ENCODE results near the gene CLTB. TPM values are rescaled to one million over a fixed set of nuclear protein-coding genes. Genes with fewer than 3 reads are reported as not detected.

CLTB gene
- polyA plus RNA-seq, 1 donor: 137 TPM

DNA sequence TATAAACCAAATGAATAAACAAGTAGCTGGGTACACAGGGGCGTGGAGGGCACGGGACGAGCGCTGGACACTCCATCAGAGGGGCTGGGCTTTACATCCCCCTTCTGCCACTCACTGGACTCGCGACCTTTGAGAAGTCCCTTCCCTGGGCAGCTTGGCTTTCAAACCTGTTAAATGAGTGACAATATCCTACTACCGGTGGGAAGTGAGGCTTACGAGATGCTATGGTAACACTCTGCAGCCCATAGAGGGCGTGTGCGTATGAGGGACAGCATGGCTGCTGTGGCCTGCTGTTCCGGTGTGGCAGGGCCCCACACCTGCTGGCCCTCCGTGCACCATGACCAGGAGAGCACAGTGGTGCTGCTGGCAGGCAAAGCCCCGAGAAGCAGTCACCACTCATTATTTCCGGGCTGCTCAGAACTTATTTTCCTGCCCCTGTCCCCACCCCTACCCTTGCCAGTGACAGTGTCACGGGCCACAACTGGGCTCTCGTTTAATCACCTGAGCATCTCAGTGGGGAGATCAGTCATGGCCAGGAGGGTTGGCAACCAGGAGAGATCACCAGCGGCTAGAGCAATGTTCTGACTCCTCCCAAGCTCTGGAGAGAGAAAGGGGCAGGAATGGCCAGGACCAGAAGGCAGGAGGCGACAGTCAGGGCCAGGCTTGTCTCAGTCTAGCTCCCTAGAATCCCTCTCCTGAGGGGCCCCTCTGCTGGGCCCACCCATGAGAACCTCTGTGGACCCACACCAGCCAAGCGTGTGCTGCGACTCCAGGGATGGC is 10.5 kb downstream of the CLTB start:
- no peaks in the 10 kb centered on the region for H3K9me3 ChIP-seq (ENCODE audit: control insufficient read depth, low read depth, low read length)
- no CpG with 5 or more reads among the region's 20 CpGs for WGBS (ENCODE audit: insufficient coverage, low lambda C conversion rate)
- no peaks in the 10 kb centered on the region for H3K27me3 ChIP-seq (ENCODE audit: control insufficient read depth, insufficient read depth, low read length)
- H3K36me3 ChIP-seq (ENCODE audit: control insufficient read depth, insufficient read depth, low read length): peaks cover 44% of the 10 kb centered on the region
- H3K4me3 ChIP-seq (ENCODE audit: low read length): no peak overlapping the region
- H3K27ac ChIP-seq (ENCODE audit: low read length): no peak overlapping the region
- peak in 1 of 2 donors; percentile 50 for DNase-seq
- peaks cover 40% of the 10 kb centered on the region for H3K4me1 ChIP-seq (ENCODE audit: control insufficient read depth, insufficient read depth, low read length)

DNA sequence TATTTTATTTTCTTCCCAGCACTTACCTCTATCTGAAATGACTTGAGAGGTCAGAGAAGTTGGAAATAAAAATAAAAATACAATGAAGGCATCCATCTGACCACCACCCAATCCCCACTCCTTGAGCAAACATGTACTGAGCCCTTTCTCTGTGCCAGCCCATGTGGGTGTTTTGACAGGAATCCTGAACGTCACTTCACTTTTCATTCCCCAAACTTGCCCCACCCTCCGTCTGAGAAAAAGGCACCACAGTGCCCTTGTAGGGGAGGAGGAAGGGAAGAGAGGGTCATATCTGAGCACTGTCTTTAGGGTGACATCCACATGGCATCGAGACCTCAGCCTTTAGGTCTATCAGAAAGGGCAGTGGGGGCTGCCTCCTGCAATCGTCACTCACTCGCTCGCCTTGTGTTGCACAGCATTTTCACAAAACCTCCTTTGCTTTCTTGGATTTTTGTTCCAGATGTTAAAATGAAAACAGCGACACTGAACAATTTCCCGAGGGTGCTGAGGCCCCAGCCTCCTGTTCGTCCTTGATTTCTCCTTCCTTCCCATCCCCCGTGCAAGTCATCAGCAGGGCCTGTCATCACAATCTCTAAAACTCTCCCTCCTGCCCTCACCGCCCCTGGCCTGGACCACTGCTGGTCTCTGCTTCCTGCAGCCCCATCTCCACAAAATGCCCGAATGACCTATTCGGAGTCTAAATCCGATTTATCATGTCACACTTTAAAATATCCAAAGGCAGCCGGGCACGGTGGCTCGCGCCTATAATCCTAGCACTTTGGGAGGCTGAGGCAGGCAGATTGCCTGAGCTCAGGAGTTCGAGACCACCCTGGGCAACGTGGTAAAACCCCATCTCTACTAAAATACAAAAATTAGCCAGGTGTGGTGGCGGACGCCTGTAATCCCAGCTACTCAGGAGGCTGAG is 14.8 kb downstream of the CLTB start:
- H3K4me3 ChIP-seq (ENCODE audit: low read length): no peak overlapping the region
- H3K4me1 ChIP-seq (ENCODE audit: control insufficient read depth, insufficient read depth, low read length): peaks cover 47% of the 10 kb centered on the region
- H3K9me3 ChIP-seq (ENCODE audit: control insufficient read depth, low read depth, low read length): no peaks in the 10 kb centered on the region
- H3K27ac ChIP-seq (ENCODE audit: low read length): peak overlapping the region; percentile 48
- WGBS (ENCODE audit: insufficient coverage, low lambda C conversion rate): 90% methylated on average over 3 of the region's 22 CpGs
- no peaks in the 10 kb centered on the region for H3K27me3 ChIP-seq (ENCODE audit: control insufficient read depth, insufficient read depth, low read length)
- no peak for DNase-seq
- peaks cover 34% of the 10 kb centered on the region for H3K36me3 ChIP-seq (ENCODE audit: control insufficient read depth, insufficient read depth, low read length)

DNA sequence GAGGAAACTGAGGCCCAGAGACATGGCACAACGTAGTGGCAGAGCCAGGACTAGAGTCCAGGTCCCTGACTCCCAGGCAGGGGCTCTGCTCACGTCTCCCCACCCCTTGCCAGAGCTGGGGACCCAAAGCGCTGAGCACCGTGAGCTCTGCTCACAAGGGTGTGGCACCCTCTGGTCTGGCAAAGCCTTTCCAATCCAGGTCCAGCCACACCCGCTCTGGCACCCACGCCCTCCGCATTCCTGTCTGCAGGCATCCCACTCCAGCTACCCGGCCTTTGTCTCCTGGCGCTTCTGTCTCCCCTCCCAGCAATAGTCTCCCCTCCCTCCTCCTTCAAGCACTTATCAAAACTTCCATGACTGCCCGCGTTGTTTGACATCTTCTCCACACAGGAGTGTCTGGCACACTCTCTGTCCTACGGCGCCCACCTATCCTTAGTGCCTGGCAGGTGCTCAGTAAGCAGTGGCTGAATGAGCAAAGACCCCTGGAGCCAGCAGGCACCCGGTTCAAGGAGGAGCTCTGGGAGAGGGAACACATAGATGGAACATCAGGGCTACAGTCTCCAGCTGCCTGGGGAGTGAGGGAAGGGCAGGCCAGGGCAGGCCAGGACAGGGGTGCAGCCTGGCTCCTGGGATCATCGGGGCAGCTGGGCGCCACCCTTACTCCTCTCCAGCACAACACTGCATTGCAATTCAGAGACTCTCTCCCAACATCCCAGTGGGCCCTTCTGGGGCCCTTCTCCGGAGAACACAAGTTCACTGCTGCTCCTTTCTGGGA is 15.8 kb downstream of the CLTB start:
- peaks cover 32% of the 10 kb centered on the region for H3K36me3 ChIP-seq (ENCODE audit: control insufficient read depth, insufficient read depth, low read length)
- no peaks in the 10 kb centered on the region for H3K27me3 ChIP-seq (ENCODE audit: control insufficient read depth, insufficient read depth, low read length)
- peak overlapping the region; percentile 48 for H3K27ac ChIP-seq (ENCODE audit: low read length)
- H3K4me3 ChIP-seq (ENCODE audit: low read length): no peak overlapping the region
- H3K4me1 ChIP-seq (ENCODE audit: control insufficient read depth, insufficient read depth, low read length): peaks cover 46% of the 10 kb centered on the region
- H3K9me3 ChIP-seq (ENCODE audit: control insufficient read depth, low read depth, low read length): no peaks in the 10 kb centered on the region
- peak; percentile 80 to 87 for DNase-seq
- no CpG with 5 or more reads among the region's 17 CpGs for WGBS (ENCODE audit: insufficient coverage, low lambda C conversion rate)

DNA sequence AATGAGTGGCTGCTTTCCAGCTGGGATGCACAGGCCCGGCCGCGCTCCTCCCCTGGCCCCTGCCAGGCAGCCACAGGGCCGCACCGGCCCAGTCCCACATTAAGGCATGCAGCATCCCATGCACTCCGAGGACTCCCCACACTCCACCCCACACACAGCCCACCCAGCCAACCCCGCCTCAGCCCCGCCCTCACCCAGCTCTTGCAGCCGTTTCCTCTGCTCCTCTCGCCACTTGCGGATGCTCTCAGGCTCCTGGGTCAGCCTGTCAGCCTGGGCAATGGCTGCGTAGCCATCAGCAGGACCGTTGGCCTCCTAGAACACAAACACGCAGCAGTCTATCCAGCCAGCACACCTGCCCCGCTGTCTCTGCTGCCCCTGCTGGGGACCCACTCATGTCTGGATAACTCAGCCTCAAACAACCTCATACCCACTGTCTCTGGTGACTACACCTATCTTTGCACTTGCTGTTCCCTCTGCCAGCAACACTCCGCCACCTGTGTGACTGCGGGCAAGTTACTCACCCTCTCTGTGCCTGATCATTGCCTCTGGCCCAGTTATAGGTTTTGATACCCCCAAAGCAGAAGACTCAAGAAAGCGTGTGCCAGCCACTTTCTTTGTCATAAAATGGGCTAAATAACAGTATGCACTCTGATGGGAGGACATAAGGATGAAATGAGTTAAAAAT is 18.5 kb downstream of the CLTB start:
- Histone ChIP-seq H3K4me3 (ENCODE audit: low read length) (no peak overlapping the region), H3K4me1 (ENCODE audit: control insufficient read depth, insufficient read depth, low read length) (peaks cover 22% of the 10 kb centered on the region), H3K9me3 (ENCODE audit: control insufficient read depth, low read depth, low read length) (no peaks in the 10 kb centered on the region), H3K27me3 (ENCODE audit: control insufficient read depth, insufficient read depth, low read length) (no peaks in the 10 kb centered on the region), H3K36me3 (ENCODE audit: control insufficient read depth, insufficient read depth, low read length) (peaks cover 51% of the 10 kb centered on the region), H3K27ac (ENCODE audit: low read length) (no peak overlapping the region)
- no peak for DNase-seq
- WGBS (ENCODE audit: insufficient coverage, low lambda C conversion rate): no CpG with 5 or more reads among the region's 18 CpGs

DNA sequence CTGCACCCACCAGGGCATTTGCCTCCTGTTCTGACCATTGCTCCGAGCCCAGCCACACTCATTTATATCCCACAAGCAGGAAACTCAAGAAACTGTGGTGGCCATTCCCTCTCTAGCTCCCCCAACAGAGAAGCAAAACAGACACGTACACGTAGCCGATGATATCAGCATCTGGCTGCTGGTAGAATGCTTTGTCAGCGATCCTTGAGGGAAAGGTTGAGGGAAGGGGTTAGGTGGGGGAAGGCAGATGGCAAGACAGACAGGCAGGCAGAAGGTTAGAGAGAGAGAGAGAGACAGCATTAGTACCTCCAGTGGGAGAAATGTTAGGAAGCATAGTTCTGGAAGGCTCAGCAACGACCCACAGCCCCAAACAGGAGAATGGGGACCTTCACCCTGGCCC is 20.0 kb downstream of the CLTB start:
- no peak overlapping the region for H3K27ac ChIP-seq (ENCODE audit: low read length)
- no peaks in the 10 kb centered on the region for H3K9me3 ChIP-seq (ENCODE audit: control insufficient read depth, low read depth, low read length)
- H3K27me3 ChIP-seq (ENCODE audit: control insufficient read depth, insufficient read depth, low read length): no peaks in the 10 kb centered on the region
- H3K4me1 ChIP-seq (ENCODE audit: control insufficient read depth, insufficient read depth, low read length): peaks cover 11% of the 10 kb centered on the region
- WGBS (ENCODE audit: insufficient coverage, low lambda C conversion rate): no CpG with 5 or more reads among the region's 6 CpGs
- H3K4me3 ChIP-seq (ENCODE audit: low read length): no peak overlapping the region
- no peak for DNase-seq
- H3K36me3 ChIP-seq (ENCODE audit: control insufficient read depth, insufficient read depth, low read length): peaks cover 66% of the 10 kb centered on the region

DNA sequence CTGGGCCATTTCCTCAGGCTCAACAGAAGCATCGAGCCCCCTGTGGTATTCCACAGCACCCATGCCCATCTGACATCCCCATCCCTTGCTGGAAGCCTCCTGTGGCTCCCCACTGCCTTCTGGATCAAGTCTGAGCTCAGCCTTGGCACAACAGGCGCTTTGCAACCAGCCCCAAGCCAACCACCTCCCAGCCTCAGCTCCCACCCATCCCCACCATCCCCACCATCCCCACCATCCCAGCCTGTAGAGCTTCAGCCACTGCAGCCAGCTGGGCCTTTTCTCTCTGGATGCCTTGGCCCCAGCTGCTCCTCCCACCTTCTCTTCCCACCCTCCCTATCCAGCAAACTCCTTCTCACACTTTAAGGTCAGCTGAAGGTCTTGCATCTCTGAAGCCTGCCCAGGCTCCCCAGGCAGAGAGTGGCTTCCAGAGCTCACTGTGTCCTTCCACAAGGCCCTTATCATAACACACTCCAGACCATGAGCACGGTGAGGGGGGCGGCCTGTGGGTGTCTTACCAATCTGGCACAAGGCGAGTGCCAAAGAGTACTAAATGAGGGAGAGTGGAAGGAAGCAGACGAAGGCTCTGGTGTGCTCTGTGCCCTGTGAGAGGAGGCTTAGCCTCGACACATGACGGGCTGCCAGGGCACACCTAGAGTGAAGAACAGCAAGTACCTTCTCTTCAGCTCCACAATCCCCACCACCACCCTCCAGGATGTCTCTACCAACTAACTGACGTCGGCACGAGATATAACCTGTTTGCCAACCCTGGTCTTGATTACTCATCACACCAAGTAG is 21.3 kb downstream of the CLTB start:
- no peak overlapping the region for H3K4me3 ChIP-seq (ENCODE audit: low read length)
- no CpG with 5 or more reads among the region's 11 CpGs for WGBS (ENCODE audit: insufficient coverage, low lambda C conversion rate)
- no peaks in the 10 kb centered on the region for H3K4me1 ChIP-seq (ENCODE audit: control insufficient read depth, insufficient read depth, low read length)
- H3K27me3 ChIP-seq (ENCODE audit: control insufficient read depth, insufficient read depth, low read length): no peaks in the 10 kb centered on the region
- no peak for DNase-seq
- H3K9me3 ChIP-seq (ENCODE audit: control insufficient read depth, low read depth, low read length): no peaks in the 10 kb centered on the region
- H3K27ac ChIP-seq (ENCODE audit: low read length): no peak overlapping the region
- peaks cover 73% of the 10 kb centered on the region for H3K36me3 ChIP-seq (ENCODE audit: control insufficient read depth, insufficient read depth, low read length)

DNA sequence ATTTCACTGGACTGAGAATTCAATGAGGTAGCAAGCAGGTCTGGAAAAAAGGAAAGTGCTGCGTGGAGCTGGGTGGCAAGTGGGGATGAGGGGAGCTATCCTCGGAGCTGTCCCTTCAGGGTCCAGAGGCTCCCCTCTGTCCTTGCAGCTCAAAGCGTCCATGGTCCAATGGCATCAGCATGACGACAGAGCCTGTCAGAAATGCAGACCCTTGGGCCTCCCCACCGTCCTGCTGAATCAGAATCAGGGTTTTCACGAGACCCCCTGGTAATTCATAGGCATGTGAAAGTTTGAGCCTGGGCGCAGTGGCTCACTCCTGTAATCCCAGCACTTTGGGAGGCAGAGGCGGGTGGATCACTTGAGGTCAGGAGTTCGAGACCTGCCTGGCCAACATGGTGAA is 22.2 kb downstream of the CLTB start:
- Histone ChIP-seq H3K9me3 (ENCODE audit: control insufficient read depth, low read depth, low read length) (no peaks in the 10 kb centered on the region), H3K4me3 (ENCODE audit: low read length) (no peak overlapping the region), H3K4me1 (ENCODE audit: control insufficient read depth, insufficient read depth, low read length) (peaks cover 5% of the 10 kb centered on the region), H3K27me3 (ENCODE audit: control insufficient read depth, insufficient read depth, low read length) (no peaks in the 10 kb centered on the region), H3K27ac (ENCODE audit: low read length) (no peak overlapping the region), H3K36me3 (ENCODE audit: control insufficient read depth, insufficient read depth, low read length) (peaks cover 71% of the 10 kb centered on the region)
- no CpG with 5 or more reads among the region's 9 CpGs for WGBS (ENCODE audit: insufficient coverage, low lambda C conversion rate)
- no peak for DNase-seq

DNA sequence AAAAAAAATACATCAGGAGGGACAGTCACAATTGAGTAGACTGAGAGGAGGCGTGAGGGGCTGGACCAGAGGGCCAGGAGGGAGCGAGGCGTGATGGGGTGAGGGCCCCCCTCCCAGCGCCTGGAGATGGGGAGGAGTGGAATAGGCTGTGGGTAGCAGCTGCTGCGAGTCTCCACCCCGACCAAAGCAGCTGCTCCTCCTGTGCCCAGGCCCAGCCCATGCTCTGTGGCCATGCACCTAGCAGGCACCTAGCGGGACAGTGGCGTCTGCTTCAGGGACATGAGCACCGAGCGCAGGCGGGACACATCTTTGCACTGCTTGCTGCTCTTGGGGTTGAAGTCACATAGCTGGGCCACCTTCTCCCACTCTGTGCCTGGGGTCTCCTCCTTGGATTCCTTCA is 23.8 kb downstream of the CLTB start:
- Histone ChIP-seq H3K36me3 (ENCODE audit: control insufficient read depth, insufficient read depth, low read length) (peaks cover 62% of the 10 kb centered on the region), H3K4me1 (ENCODE audit: control insufficient read depth, insufficient read depth, low read length) (peaks cover 5% of the 10 kb centered on the region), H3K9me3 (ENCODE audit: control insufficient read depth, low read depth, low read length) (no peaks in the 10 kb centered on the region), H3K27ac (ENCODE audit: low read length) (no peak overlapping the region), H3K4me3 (ENCODE audit: low read length) (no peak overlapping the region), H3K27me3 (ENCODE audit: control insufficient read depth, insufficient read depth, low read length) (no peaks in the 10 kb centered on the region)
- no CpG with 5 or more reads among the region's 11 CpGs for WGBS (ENCODE audit: insufficient coverage, low lambda C conversion rate)
- DNase-seq: no peak

DNA sequence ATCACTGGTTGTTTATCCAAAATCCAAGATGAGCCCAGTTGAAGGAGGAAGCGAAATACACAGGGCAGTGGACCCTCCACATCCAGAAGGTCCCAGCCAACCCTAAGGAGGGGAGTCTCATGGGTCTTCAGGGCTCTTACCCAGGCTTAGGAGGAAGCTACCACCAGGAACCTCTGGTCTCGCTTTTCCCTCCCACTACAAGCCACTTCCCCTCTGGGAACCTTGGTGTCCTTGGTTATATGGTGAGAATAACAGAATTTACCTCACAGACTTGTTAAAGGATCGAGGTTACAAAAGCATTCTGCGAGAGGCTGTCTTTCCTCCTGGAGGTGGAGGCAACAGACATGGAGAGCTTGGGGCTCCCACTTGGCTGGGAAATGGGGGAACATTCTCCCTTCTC is 24.3 kb downstream of the CLTB start:
- Histone ChIP-seq H3K27ac (ENCODE audit: low read length) (no peak overlapping the region), H3K4me1 (ENCODE audit: control insufficient read depth, insufficient read depth, low read length) (peaks cover 5% of the 10 kb centered on the region), H3K4me3 (ENCODE audit: low read length) (no peak overlapping the region), H3K9me3 (ENCODE audit: control insufficient read depth, low read depth, low read length) (no peaks in the 10 kb centered on the region), H3K36me3 (ENCODE audit: control insufficient read depth, insufficient read depth, low read length) (peaks cover 58% of the 10 kb centered on the region), H3K27me3 (ENCODE audit: control insufficient read depth, insufficient read depth, low read length) (no peaks in the 10 kb centered on the region)
- no CpG with 5 or more reads among the region's 4 CpGs for WGBS (ENCODE audit: insufficient coverage, low lambda C conversion rate)
- DNase-seq: no peak

All from large intestine (tissue), 3 donors.